ENCODE measurements around the gene KDR.

DNA sequence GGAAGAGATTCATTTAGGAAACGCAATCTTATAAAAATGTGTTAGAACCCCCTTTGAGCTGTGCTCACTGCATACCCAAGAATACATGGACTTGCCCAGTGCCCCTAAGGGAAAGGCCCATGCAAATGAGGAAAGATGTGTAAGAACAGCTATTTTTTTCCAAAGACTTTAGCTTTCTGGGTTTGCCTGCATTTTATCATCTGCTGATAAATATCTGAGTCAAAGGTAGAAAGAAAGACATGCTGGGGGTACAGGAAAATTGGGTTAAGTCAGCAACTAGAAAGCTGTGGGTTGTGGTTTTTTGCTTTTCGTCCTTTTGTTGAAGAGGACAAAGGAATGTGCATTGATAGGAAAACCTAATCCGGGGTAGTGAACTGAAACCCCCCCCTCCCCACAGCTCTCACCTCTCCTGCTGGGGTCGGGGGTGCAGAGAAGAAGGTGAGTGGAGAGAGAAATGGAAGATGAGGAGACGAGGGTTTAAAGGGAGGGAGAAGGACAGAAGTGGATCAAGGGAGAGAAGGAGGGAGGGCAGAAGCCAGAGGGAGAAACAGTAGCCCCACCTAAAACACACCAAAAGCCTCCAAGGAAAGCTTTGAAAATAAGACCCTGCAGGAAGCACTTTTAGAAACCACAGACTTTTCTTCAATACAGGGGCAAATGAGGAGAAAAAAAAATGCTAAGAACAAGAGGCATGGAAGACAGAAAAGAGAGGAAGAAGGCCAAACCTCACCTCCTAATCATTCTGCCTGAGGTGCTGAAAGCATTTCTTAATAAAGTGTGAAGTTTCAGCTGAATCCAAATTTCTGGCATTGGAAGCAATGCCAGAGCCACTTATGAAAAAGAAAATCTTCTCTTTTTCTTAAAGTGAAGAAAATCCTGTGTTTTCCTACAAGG, 49.3 kb downstream of the KDR start:
- TF ChIP-seq, protein P1, sequence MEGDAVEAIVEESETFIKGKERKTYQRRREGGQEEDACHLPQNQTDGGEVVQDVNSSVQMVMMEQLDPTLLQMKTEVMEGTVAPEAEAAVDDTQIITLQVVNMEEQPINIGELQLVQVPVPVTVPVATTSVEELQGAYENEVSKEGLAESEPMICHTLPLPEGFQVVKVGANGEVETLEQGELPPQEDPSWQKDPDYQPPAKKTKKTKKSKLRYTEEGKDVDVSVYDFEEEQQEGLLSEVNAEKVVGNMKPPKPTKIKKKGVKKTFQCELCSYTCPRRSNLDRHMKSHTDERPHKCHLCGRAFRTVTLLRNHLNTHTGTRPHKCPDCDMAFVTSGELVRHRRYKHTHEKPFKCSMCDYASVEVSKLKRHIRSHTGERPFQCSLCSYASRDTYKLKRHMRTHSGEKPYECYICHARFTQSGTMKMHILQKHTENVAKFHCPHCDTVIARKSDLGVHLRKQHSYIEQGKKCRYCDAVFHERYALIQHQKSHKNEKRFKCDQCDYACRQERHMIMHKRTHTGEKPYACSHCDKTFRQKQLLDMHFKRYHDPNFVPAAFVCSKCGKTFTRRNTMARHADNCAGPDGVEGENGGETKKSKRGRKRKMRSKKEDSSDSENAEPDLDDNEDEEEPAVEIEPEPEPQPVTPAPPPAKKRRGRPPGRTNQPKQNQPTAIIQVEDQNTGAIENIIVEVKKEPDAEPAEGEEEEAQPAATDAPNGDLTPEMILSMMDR (IDR thresholded peaks at IDR 0.05) = no peak
- no peak for TF ChIP-seq POLR2A (IDR thresholded peaks at IDR 0.05)
